ENCODE results near the gene PHC2.

The PHC2 gene

GRCh38 chr1:33348676-33349080, 82.2 kb downstream of the PHC2 start:
- H3K27me3 ChIP-seq (ENCODE audit: insufficient read depth, low read length): no peaks in the 10 kb centered on the region
- H3K9ac ChIP-seq (ENCODE audit: low read length): peak overlapping the region; percentile 38
- H4K91ac ChIP-seq (ENCODE audit: low read depth, low read length): peak overlapping the region; percentile 34
- peak overlapping the region; percentile 77 for H3K18ac ChIP-seq (ENCODE audit: low read length)
- H2BK5ac ChIP-seq (ENCODE audit: low read depth, low read length, poor library complexity): no peak overlapping the region
- no peak overlapping the region for H2AFZ ChIP-seq (ENCODE audit: insufficient read depth, low read length, poor library complexity)
- H3K4me2 ChIP-seq (ENCODE audit: low read length): peak overlapping the region; percentile 63
- peak overlapping the region; percentile 64 for H3K23ac ChIP-seq (ENCODE audit: low read length)
- peaks cover 14 to 30% of the 10 kb centered on the region in 2 experiments for H3K4me1 ChIP-seq (ENCODE audit: control insufficient read depth in 1 of 2, insufficient read depth in 2 of 2, low read length in 2 of 2)
- H3K36me3 ChIP-seq (ENCODE audit: control insufficient read depth in 1 of 2, insufficient read depth in 2 of 2, low read length in 2 of 2): peaks cover 3% of the 10 kb centered on the region in 2 experiments
- H3K4me3 ChIP-seq (ENCODE audit: low read depth, low read length): peak overlapping the region; percentile 66
- no peak for DNase-seq
- H2BK12ac ChIP-seq (ENCODE audit: low read length): no peak overlapping the region
- no peak overlapping the region for H2BK120ac ChIP-seq (ENCODE audit: insufficient read depth, low read length, poor library complexity)
- peak overlapping the region; percentile 93 for H3K4ac ChIP-seq (ENCODE audit: low read depth, low read length)
- WGBS (ENCODE audit: extremely low coverage, insufficient coverage, insufficient read length): no CpG with 5 or more reads among the region's 11 CpGs
- H3K9me3 ChIP-seq (ENCODE audit: insufficient read depth, low read depth, low read length): peaks cover 3% of the 10 kb centered on the region
- H3K14ac ChIP-seq (ENCODE audit: low read length): peak overlapping the region; percentile 50
- H2AK5ac ChIP-seq (ENCODE audit: low read length): no peak overlapping the region
- peaks cover 15% of the 10 kb centered on the region for H3K79me1 ChIP-seq (ENCODE audit: low read length)
- no peak overlapping the region for H3K27ac ChIP-seq (ENCODE audit: low read depth, low read length)
- no peak overlapping the region for H4K12ac ChIP-seq (ENCODE audit: low read depth, low read length)
- no peak overlapping the region for H4K8ac ChIP-seq (ENCODE audit: low read depth, low read length)
- peaks cover 18% of the 10 kb centered on the region for H3K79me2 ChIP-seq (ENCODE audit: control insufficient read depth, insufficient read depth, low read length, poor library complexity)

GRCh38 chr1:33348194-33348593, 82.7 kb downstream of the PHC2 start:
- no peak overlapping the region for H3K23ac ChIP-seq (ENCODE audit: low read length)
- DNase-seq: peak in 1 of 2 donors; percentile 21
- no peak overlapping the region for H2BK5ac ChIP-seq (ENCODE audit: low read depth, low read length, poor library complexity)
- H3K9me3 ChIP-seq (ENCODE audit: insufficient read depth, low read depth, low read length): peaks cover 3% of the 10 kb centered on the region
- peak overlapping the region; percentile 51 for H3K4ac ChIP-seq (ENCODE audit: low read depth, low read length)
- H2BK120ac ChIP-seq (ENCODE audit: insufficient read depth, low read length, poor library complexity): no peak overlapping the region
- no peak overlapping the region for H2AK5ac ChIP-seq (ENCODE audit: low read length)
- no peak overlapping the region for H2BK12ac ChIP-seq (ENCODE audit: low read length)
- peak overlapping the region; percentile 63 for H3K4me2 ChIP-seq (ENCODE audit: low read length)
- no peak overlapping the region for H3K27ac ChIP-seq (ENCODE audit: low read depth, low read length)
- WGBS (ENCODE audit: extremely low coverage, insufficient coverage, insufficient read length): no CpG with 5 or more reads among the region's 2 CpGs
- H3K79me2 ChIP-seq (ENCODE audit: control insufficient read depth, insufficient read depth, low read length, poor library complexity): peaks cover 18% of the 10 kb centered on the region
- no peak overlapping the region for H4K91ac ChIP-seq (ENCODE audit: low read depth, low read length)
- peaks cover 14 to 33% of the 10 kb centered on the region in 2 experiments for H3K4me1 ChIP-seq (ENCODE audit: control insufficient read depth in 1 of 2, insufficient read depth in 2 of 2, low read length in 2 of 2)
- no peaks in the 10 kb centered on the region for H3K27me3 ChIP-seq (ENCODE audit: insufficient read depth, low read length)
- no peak overlapping the region for H3K4me3 ChIP-seq (ENCODE audit: low read depth, low read length)
- H3K9ac ChIP-seq (ENCODE audit: low read length): no peak overlapping the region
- no peak overlapping the region for H3K18ac ChIP-seq (ENCODE audit: low read length)
- no peak overlapping the region for H4K12ac ChIP-seq (ENCODE audit: low read depth, low read length)
- no peak overlapping the region for H4K8ac ChIP-seq (ENCODE audit: low read depth, low read length)
- H3K14ac ChIP-seq (ENCODE audit: low read length): no peak overlapping the region
- H2AFZ ChIP-seq (ENCODE audit: insufficient read depth, low read length, poor library complexity): no peak overlapping the region
- H3K79me1 ChIP-seq (ENCODE audit: low read length): peaks cover 15% of the 10 kb centered on the region
- peaks cover 3 to 6% of the 10 kb centered on the region in 2 experiments for H3K36me3 ChIP-seq (ENCODE audit: control insufficient read depth in 1 of 2, insufficient read depth in 2 of 2, low read length in 2 of 2)

- Histone ChIP-seq H3K4ac (ENCODE audit: low read depth, low read length) (peak overlapping the region; percentile 94), H3K9me3 (ENCODE audit: insufficient read depth, low read depth, low read length) (peaks cover 3% of the 10 kb centered on the region), H3K14ac (ENCODE audit: low read length) (no peak overlapping the region), H3K18ac (ENCODE audit: low read length) (peak overlapping the region; percentile 68), H2BK12ac (ENCODE audit: low read length) (peak overlapping the region; percentile 90), H3K27ac (ENCODE audit: low read depth, low read length) (peak overlapping the region; percentile 39), H3K27me3 (ENCODE audit: insufficient read depth, low read length) (no peaks in the 10 kb centered on the region), H2BK5ac (ENCODE audit: low read depth, low read length, poor library complexity) (peak overlapping the region; percentile 42), H2AFZ (ENCODE audit: insufficient read depth, low read length, poor library complexity) (no peak overlapping the region), H4K91ac (ENCODE audit: low read depth, low read length) (no peak overlapping the region), H2BK120ac (ENCODE audit: insufficient read depth, low read length, poor library complexity) (peak overlapping the region; percentile 15), H3K4me3 (ENCODE audit: low read depth, low read length) (peak overlapping the region; percentile 44), H4K8ac (ENCODE audit: low read depth, low read length) (peak overlapping the region; percentile 45), H3K4me2 (ENCODE audit: low read length) (peak overlapping the region; percentile 63), H3K36me3 (ENCODE audit: control insufficient read depth in 1 of 2, insufficient read depth in 2 of 2, low read length in 2 of 2) (peaks cover 3 to 10% of the 10 kb centered on the region in 2 experiments), H3K9ac (ENCODE audit: low read length) (peak overlapping the region; percentile 42), H3K4me1 (ENCODE audit: control insufficient read depth in 1 of 2, insufficient read depth in 2 of 2, low read length in 2 of 2) (peaks cover 17 to 35% of the 10 kb centered on the region in 2 experiments), H3K23ac (ENCODE audit: low read length) (no peak overlapping the region), H3K79me1 (ENCODE audit: low read length) (peaks cover 15% of the 10 kb centered on the region), H3K79me2 (ENCODE audit: control insufficient read depth, insufficient read depth, low read length, poor library complexity) (peaks cover 20% of the 10 kb centered on the region), H4K12ac (ENCODE audit: low read depth, low read length) (no peak overlapping the region), H2AK5ac (ENCODE audit: low read length) (peak overlapping the region; percentile 72)
- DNase-seq: no peak
- WGBS (ENCODE audit: extremely low coverage, insufficient coverage, insufficient read length): no CpG with 5 or more reads among the region's 5 CpGs
Measured at GRCh38 chr1:33347650-33347992, 83.3 kb downstream of the PHC2 start.

GRCh38 chr1:33346927-33347649, 83.8 kb downstream of the PHC2 start:
- Histone ChIP-seq H3K4ac (ENCODE audit: low read depth, low read length) (peak overlapping the region; percentile 94), H3K23ac (ENCODE audit: low read length) (no peak overlapping the region), H2AK5ac (ENCODE audit: low read length) (no peak overlapping the region), H3K27me3 (ENCODE audit: insufficient read depth, low read length) (no peaks in the 10 kb centered on the region), H2BK5ac (ENCODE audit: low read depth, low read length, poor library complexity) (no peak overlapping the region), H4K12ac (ENCODE audit: low read depth, low read length) (no peak overlapping the region), H3K9ac (ENCODE audit: low read length) (no peak overlapping the region), H3K4me2 (ENCODE audit: low read length) (peak overlapping the region; percentile 63), H3K18ac (ENCODE audit: low read length) (no peak overlapping the region), H3K4me3 (ENCODE audit: low read depth, low read length) (no peak overlapping the region), H2BK12ac (ENCODE audit: low read length) (no peak overlapping the region), H3K9me3 (ENCODE audit: insufficient read depth, low read depth, low read length) (peaks cover 3% of the 10 kb centered on the region), H2AFZ (ENCODE audit: insufficient read depth, low read length, poor library complexity) (no peak overlapping the region), H3K79me2 (ENCODE audit: control insufficient read depth, insufficient read depth, low read length, poor library complexity) (peaks cover 21% of the 10 kb centered on the region), H2BK120ac (ENCODE audit: insufficient read depth, low read length, poor library complexity) (no peak overlapping the region), H4K8ac (ENCODE audit: low read depth, low read length) (no peak overlapping the region), H3K36me3 (ENCODE audit: control insufficient read depth in 1 of 2, insufficient read depth in 2 of 2, low read length in 2 of 2) (peaks cover 8 to 15% of the 10 kb centered on the region in 2 experiments), H3K27ac (ENCODE audit: low read depth, low read length) (peak overlapping the region; percentile 39), H3K4me1 (ENCODE audit: control insufficient read depth in 1 of 2, insufficient read depth in 2 of 2, low read length in 2 of 2) (peaks cover 21 to 39% of the 10 kb centered on the region in 2 experiments), H3K79me1 (ENCODE audit: low read length) (peaks cover 15% of the 10 kb centered on the region), H3K14ac (ENCODE audit: low read length) (no peak overlapping the region), H4K91ac (ENCODE audit: low read depth, low read length) (no peak overlapping the region)
- DNase-seq: peak in 1 of 2 donors; percentile 15
- no CpG with 5 or more reads among the region's 2 CpGs for WGBS (ENCODE audit: extremely low coverage, insufficient coverage, insufficient read length)

Data from trophoblast cell (in vitro differentiated cells and primary cell).